Activated CD4-positive, alpha-beta T cell treated with anti-CD3 and anti-CD28 coated beads, Interleukin-2, Interleukin-6, amounts not matched to agents 100 ng/mL and 50 ng/mL, durations not matched to agents 16 hours and 8 hours (primary cell): Measurements from ENCODE around the gene SEMA3C.

Experiments
- DNase-seq: peaks from one replicate; pipeline ENCODE4 v3.0.0-alpha.2; 2020

SEMA3C gene

GRCh38 chr7:80772347-80772993 lies 146.4 kb downstream of the SEMA3C start:
- no peak for DNase-seq

GRCh38 chr7:80771523-80771922 lies 147.3 kb downstream of the SEMA3C start:
- no peak for DNase-seq

- DNase-seq, result no peak
Measured at GRCh38 chr7:80770675-80771081, 148.2 kb downstream of the SEMA3C start.

DNA sequence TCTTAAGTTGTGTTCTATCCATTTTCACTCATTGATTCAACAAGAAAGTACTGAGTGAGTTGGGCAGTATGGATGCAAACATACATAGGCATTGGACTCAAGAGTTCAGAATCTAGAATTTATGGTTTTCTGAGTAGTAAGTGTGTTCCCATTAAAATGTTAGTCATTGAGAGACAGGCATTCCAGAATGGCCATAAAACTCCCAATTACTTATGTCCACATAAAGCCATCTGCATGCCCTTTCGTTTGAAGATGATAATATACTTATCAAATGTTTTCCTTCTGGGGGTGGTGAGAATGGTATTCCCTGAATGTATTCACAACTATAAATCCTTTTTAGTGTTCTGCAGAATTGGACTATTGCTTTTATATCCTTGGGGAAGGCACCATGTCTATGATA lies 148.8 kb downstream of the SEMA3C start:
- DNase-seq, result no peak

DNA sequence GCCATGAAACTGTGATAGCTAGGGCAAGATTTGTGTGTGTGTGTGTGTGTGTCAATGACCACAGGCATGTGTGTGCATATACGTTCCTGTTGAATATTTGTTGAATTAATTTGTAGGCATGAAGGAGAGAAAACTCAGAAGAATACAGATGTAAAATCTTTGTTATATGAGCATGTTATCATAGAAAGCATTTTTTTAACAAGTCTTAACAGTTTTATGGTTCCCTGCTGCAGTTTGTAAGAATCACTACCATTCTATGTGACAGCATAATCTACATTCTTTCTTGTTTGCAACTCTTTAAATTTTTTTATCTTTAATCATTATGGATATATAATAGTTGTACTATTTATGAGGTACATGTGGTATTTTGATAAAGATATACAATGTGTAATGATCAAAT lies 150.1 kb downstream of the SEMA3C start:
- DNase-seq, result no peak

DNA sequence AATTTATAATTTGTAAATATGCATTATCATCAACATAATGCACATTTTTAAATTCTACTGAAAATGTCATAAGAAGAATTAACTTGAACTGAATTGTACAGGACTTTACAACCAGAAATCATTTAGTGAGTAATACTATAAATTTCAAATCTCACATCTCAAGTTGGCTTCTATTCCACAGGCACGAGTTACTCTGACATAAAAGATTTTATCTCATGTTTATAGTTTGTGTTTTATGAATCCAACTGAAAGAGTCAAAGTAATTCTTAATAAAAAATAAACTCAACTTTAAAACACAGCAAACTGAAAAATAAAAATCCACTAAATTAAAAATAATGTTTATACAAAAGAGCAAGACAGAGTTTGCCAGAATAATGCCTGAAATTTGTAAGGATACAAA lies 151.2 kb downstream of the SEMA3C start:
- DNase-seq, result no peak

DNA sequence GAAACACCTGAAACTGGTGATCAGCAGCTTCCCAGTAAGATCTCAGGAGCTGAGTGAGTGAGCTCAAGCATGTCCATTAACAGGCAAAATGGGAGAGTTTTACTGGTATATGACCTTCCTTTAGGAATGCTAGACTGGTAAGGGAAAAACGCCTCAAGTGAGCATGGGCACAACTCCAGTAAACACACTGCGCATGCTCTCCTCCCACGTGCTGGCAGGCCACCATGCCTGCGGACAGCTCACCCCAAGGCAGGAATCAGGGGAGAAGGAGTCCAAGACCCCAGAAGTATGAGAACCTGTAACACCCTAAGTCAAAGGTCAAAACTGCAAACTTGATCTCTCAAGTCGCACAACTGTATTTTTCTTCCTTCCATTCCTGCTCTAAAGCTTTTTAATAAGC lies 152.1 kb downstream of the SEMA3C start:
- DNase-seq, result no peak

- DNase-seq, result no peak
Measured at GRCh38 chr7:80764132-80764531, 154.7 kb downstream of the SEMA3C start.

- DNase-seq, result no peak
Measured at GRCh38 chr7:80763704-80764103, 155.1 kb downstream of the SEMA3C start.

GRCh38 chr7:80763289-80763688 lies 155.6 kb downstream of the SEMA3C start:
- no peak for DNase-seq

- DNase-seq, result no peak
Measured at GRCh38 chr7:80760292-80760691, 158.6 kb downstream of the SEMA3C start.

DNA sequence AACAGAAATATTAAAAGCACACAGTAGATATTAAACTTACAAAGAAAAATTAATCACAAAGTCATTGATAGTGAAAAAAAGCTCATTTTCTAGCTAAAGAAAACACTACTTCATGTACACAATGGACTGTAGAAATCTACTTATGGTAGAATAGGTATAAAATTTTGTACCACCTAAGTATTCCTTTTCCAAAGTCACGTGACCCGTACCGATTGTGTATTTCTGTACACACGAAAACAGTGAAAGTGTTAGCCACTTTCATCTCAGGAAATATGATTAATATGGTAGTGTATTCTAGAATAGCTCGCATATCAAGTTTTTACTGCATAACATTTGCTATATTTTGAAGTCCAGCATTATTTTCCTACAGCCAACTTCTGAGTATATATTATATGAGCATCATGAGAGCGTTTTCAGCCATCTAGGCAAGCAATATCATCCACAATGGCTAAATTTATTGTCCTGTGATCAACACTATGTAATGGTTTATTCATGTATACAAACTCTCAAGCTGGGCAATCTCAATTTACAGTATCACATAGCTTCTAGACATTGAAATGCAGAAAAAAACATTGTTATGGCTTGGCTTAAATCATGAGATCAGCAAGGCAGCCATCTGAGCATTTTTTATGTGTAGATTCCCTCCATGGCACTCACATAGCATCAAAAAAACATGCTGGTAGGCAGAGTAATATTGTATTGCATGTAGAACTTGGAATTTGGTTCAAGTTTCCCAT lies 165.7 kb downstream of the SEMA3C start:
- no peak for DNase-seq

GRCh38 chr7:80749270-80749669 lies 169.6 kb downstream of the SEMA3C start:
- no peak for DNase-seq

- DNase-seq, result no peak
Measured at GRCh38 chr7:80748363-80749042, 170.3 kb downstream of the SEMA3C start.

GRCh38 chr7:80740778-80741545 lies 177.9 kb downstream of the SEMA3C start:
- no peak for DNase-seq

DNA sequence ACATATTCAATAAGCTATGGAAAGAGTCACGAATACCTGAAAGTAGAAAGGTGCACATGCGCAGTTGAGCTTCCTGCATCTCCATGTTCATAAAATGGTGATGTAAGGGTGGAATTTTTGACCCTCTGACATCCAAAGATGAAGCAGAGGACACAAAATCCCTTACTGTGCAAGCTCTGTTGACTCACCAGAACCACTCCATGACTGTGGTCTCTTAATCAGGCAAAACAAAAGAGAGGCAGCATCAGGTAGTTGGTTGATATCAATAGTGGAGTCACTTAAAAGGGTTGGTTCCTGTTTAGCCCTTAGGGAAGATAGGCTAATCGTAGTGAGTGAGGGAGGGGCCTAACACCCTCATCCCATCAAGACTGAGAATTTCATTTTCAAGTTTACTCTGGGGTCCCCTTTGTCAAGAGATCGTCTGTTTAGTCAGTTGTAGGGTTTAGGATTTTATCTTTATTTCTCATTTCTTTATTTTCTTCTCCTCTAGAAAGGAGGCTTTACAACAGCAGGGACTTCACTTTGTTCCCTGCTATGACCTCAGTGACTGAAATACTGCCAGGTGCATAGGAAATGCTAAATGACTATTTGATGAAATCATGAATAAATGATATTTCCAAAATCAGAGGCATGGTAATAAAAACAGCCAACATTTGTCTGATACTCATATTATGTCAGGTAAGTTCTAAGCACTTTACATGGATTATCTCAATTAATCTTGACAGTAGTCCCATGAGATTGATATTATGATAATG lies 182.3 kb downstream of the SEMA3C start:
- DNase-seq, result no peak

DNA sequence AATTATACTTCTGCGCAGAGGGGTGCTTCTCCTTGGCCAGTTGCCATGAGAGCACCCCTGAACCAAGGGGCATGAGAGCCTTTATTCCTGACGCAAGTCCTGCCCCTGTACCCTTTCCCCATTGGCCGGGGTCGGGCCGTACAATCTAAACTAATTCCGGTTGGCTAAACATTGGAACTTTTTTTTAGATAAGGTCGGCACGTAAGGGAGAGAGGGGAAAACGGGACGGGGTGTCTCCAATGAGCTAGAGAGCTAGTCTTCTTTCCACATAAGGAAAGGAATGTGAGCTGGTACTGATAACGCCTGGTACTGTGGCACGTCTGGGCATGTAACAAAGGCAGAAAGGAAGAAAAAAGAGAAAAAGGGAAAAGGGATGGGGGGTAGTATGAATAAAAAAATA lies 183.5 kb downstream of the SEMA3C start:
- DNase-seq, result no peak

DNA sequence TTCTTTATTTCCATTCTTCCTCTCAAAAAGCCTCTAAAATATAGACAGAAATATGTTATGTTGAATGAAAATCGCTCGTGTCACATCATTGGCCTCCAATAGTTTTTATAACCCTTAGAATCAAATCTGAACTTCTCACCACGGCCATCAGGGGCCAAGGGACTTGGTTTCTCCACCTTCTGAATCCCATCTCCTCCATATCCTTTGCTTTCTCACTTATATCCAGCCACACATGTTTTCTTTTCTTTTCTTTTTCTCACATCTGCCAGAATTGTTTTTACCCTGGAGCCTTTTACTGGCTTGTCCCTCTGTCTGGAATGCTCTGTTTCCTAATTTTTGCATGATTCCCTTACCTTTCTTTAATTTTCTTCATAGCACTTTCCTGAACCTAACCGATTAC lies 184.8 kb downstream of the SEMA3C start:
- no peak for DNase-seq

DNA sequence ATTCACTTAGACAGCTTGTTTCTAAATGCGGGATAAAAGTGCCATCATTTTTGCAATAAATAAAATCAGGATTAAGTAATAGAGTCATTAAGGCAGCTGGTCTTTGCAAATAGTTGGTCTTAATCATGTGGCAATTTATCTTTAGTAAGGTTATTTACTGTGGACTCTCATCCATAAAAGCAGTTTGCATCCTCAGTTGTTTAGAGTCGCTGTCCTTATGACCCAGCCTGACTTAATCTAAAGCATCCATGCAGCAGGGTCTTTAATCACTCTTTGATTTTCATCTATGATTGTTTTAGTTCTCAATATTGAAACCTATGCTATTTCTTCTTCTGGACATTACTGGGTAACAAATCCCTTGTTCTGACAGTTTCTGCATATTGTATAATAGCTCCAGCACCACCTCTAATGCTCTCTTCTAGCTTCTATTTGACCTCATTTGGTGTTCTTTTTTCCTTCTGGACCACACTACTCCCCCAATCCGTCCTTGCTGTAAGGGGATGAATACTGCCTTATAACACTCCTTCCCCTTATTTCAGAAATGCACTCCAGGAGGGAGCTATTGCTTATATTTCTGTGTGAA lies 185.4 kb downstream of the SEMA3C start:
- DNase-seq, result no peak

- DNase-seq, result no peak
Measured at GRCh38 chr7:80732630-80733029, 186.2 kb downstream of the SEMA3C start.

- DNase-seq, result no peak
Measured at GRCh38 chr7:80731281-80731680, 187.6 kb downstream of the SEMA3C start.

DNA sequence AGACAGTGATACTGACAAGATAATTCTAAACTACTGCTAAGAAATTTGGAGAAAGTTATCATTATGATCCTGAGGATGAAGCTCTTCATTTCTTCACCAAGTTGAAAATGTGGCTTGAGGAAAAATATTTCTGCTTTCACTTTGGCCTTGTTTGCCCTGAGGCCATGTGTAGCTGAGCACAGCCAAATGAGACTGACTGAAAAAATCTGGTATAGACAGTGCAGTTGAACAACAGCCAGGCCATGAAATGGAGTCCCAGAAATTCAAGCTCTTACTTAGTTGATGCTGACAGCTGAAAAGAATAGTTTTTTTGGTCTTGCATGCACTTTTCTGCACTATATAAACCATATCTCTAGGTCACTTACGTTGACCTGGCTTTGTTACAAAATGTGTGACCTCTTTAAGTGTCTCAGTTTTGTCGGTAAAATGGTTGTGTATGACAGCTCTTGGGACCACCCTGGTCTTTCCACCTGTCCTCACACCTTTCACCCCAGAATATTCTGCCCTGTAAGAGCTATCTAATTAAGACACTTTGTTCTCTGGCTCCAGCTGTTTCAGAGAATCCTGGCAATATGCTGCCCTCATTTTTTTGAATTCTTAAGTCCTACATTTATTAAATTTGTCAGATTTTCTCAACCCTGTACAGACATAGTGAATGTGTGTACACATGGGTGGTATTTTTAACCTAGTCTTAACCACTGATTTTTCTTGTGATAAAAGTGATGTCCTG lies 189.1 kb downstream of the SEMA3C start:
- DNase-seq, result no peak
